Effector memory CD4-positive, alpha-beta T cell (primary cell): ENCODE measurements around the gene MAX.

ENCODE experiments used
- DNase-seq, 3 donors: peaks; one replicate each; pipeline ENCODE4 v3.0.0-alpha.2; 2020
- H3K27ac ChIP-seq: 2 replicates; pipeline ENCODE4 v1.7.0; 2013; ENCODE audit warnings: mild to moderate bottlenecking, low read length, moderate library complexity; ENCODE audit not compliant: insufficient read depth, poor library complexity, severe bottlenecking
- H3K27me3 ChIP-seq: replicated peaks from 2 replicates; pipeline ENCODE4 v1.7.0; 2013; ENCODE audit warnings: mild to moderate bottlenecking, low read length; ENCODE audit not compliant: insufficient read depth, control insufficient read depth, poor library complexity, severe bottlenecking
- H3K36me3 ChIP-seq: 2 replicates; pipeline ENCODE4 v1.7.0; 2013; ENCODE audit warnings: mild to moderate bottlenecking, low read length, moderate library complexity; ENCODE audit not compliant: control insufficient read depth, insufficient read depth
- H3K4me1 ChIP-seq: 2 replicates; pipeline ENCODE4 v1.7.0; 2013; ENCODE audit warnings: low read length, mild to moderate bottlenecking; ENCODE audit not compliant: control insufficient read depth, insufficient read depth, poor library complexity, severe bottlenecking
- H3K4me3 ChIP-seq: 2 replicates; pipeline ENCODE4 v1.7.0; 2013; ENCODE audit warnings: low read length, low read depth, mild to moderate bottlenecking; ENCODE audit not compliant: insufficient read depth, poor library complexity, severe bottlenecking
- H3K9me3 ChIP-seq: 2 replicates; pipeline ENCODE4 v1.7.0; 2013; ENCODE audit warnings: mild to moderate bottlenecking, low read length, moderate library complexity; ENCODE audit not compliant: control insufficient read depth

MAX gene

GRCh38 chr14:65074449-65075150, 27.7 kb downstream of the MAX start:
- DNase-seq: no peak
- Histone ChIP-seq H3K4me1 (peaks cover 8% of the 10 kb centered on the region), H3K9me3 (no peaks in the 10 kb centered on the region), H3K27ac (no peak overlapping the region), H3K36me3 (peaks cover 59% of the 10 kb centered on the region), H3K27me3 (no peaks in the 10 kb centered on the region), H3K4me3 (no peak overlapping the region)

- no peak for DNase-seq
- no peaks in the 10 kb centered on the region for H3K27me3 ChIP-seq
- H3K4me1 ChIP-seq: peaks cover 3% of the 10 kb centered on the region
- peaks cover 60% of the 10 kb centered on the region for H3K36me3 ChIP-seq
- no peak overlapping the region for H3K4me3 ChIP-seq
- H3K27ac ChIP-seq: no peak overlapping the region
- H3K9me3 ChIP-seq: no peaks in the 10 kb centered on the region
Observed at GRCh38 chr14:65073605-65074201, 28.6 kb downstream of the MAX start.

DNA sequence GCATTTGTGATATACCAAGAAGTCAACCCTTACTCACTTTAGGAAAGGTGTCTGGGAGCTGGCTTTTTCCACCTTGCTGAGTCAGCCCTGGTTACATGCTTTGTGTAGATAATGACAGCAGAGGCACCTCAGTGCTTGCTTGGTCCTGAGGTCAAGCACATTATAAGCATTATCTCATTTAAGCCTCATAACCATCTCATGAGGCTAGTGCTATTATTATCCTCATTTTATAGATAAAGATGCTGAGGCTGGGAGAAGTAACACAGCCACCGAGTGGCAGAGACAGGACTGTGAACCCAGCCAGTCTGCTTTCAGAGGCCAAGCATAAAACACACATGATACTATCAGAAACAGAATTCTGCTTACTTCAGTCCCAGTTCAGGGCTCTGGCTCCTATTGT, 29.4 kb downstream of the MAX start:
- no peaks in the 10 kb centered on the region for H3K9me3 ChIP-seq
- peaks cover 60% of the 10 kb centered on the region for H3K36me3 ChIP-seq
- no peak overlapping the region for H3K27ac ChIP-seq
- peaks cover 3% of the 10 kb centered on the region for H3K4me1 ChIP-seq
- DNase-seq: no peak
- no peaks in the 10 kb centered on the region for H3K27me3 ChIP-seq
- H3K4me3 ChIP-seq: no peak overlapping the region

DNA sequence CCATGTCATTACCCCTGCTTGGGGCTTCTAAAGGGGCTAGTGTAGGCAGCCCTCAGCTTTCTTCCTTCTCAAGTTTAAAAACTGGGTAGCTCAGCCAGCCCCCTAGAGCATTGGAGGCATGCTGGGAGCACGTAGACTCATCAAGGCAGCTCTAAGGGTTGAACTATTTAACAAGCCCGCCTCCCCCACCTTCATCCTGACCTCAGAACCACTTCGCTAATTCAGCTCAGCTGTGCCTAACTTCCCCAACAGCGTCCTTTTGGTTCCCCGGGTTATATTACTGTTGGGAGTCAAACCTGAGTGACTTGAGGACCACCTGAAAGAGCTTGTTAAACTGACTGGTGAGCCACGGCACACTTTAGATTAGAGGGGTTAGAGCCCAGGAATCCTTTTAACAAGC, 30.1 kb downstream of the MAX start:
- Histone ChIP-seq H3K27me3 (no peaks in the 10 kb centered on the region), H3K27ac (no peak overlapping the region), H3K36me3 (peaks cover 53% of the 10 kb centered on the region), H3K4me1 (peaks cover 3% of the 10 kb centered on the region), H3K9me3 (no peaks in the 10 kb centered on the region), H3K4me3 (no peak overlapping the region)
- DNase-seq: no peak

- peaks cover 47% of the 10 kb centered on the region for H3K36me3 ChIP-seq
Observed at GRCh38 chr14:65071544-65071943, 30.8 kb downstream of the MAX start.

DNA sequence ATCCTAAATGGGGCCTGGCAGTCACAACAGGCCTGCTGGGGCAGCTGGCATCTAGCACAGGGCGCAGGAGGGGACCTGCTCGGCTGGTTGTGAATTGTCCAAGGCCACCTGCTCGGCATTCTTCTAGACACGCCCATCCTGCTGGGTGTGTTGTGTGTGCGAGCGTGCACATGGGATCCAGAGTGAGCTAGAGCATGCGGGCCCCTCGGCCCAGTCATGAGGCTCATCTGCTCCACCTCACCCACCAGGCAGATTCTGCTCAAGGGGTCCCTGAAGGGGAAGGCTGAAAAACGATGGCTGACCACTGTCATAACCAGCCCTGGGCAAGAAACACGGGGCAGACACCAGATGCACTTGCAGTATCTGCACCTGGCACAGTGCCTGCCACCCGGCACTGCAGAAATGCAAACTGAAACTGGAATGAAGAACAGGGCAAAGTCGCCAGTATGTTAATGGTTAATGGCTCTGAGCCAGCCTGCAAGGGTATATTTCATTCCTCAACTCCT, 31.8 kb downstream of the MAX start:
- Histone ChIP-seq H3K27me3 (no peaks in the 10 kb centered on the region), H3K36me3 (peaks cover 36% of the 10 kb centered on the region), H3K4me3 (no peak overlapping the region), H3K27ac (no peak overlapping the region), H3K4me1 (peaks cover 3% of the 10 kb centered on the region), H3K9me3 (no peaks in the 10 kb centered on the region)
- no peak for DNase-seq

More at GRCh38 chr14:65071544-65071943, 30.8 kb downstream of the MAX start:
- Histone ChIP-seq H3K27me3 (no peaks in the 10 kb centered on the region), H3K9me3 (no peaks in the 10 kb centered on the region), H3K4me1 (peaks cover 3% of the 10 kb centered on the region), H3K27ac (no peak overlapping the region), H3K4me3 (no peak overlapping the region)
- DNase-seq: no peak

DNA sequence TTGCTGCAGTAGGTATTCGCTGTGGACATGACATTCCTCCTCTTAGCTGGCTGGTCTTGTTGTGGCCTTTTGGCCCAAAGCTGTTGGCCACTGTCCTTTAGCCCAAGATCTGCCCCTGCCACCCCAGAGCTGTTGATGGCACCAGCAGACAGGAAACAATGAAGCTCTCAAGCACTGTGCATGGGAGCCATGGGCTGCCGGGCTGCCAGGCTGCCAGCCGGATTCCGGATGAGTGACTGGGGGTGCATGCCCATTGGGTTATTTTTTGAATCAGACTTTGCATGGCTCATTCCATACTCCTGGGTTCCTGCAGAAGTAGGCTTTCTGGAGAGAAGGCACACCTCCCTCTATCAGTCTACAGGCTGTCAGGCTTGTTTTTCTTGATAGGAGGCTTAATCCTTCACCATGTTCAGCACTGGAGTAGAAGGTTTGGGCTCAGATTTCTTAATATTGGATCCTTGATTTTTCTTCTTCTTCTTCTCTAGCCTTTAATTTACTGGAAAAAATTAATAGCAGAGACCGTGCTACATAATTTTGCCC, 32.4 kb downstream of the MAX start:
- Histone ChIP-seq H3K36me3 (peaks cover 31% of the 10 kb centered on the region), H3K9me3 (no peaks in the 10 kb centered on the region), H3K27me3 (no peaks in the 10 kb centered on the region), H3K4me1 (peaks cover 1% of the 10 kb centered on the region), H3K27ac (no peak overlapping the region), H3K4me3 (no peak overlapping the region)
- no peak for DNase-seq

GRCh38 chr14:65065719-65066118, 36.6 kb downstream of the MAX start:
- DNase-seq: no peak
- H3K36me3 ChIP-seq: peaks cover 39% of the 10 kb centered on the region

DNA sequence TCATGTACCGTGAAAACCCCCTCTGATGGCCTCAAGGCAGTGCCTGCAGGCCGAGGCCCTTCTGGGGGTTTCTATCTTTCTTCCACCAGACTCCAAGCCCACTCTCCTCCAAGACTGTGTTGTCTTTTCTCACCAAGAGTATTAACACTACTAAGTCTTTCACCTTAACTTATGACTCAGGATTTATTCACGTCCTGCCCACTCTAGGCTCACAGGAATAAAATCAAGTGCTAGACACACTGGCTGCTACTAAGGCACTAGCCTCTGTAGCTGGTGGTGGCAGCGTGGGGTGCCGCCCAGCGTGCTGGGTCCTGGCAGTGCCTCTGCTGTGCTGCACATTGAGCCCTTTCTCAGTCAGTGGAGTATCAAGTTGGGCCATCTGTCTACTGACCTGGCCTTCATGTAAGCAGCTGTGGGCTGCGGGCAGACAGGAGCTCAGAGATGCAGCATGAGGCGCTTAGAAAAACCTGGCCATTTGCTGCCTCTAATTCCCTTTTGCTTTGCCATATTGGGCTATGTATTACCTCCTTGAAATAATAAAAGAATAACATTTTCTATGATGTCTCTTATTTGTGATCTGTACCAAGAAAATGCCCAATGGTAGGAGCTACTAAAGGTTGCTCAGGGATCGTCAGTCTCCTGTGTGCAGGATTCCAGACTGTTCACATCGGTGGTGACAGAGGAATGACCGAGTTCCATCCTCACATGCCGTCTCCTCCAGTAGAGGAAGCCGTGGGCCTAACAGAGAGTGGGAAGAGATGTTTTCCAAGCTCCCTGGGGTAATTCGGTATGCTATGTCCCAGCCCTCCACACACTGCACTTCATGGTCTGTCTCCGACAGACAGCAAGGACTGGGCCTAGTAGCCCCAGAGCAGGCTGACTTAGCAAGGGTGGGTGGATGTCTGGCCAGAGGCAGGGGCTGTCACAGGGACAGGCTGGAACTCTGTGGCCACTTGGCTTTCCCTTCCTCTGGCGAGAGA, 39.9 kb downstream of the MAX start:
- no peak overlapping the region for H3K4me3 ChIP-seq
- H3K36me3 ChIP-seq: peaks cover 28% of the 10 kb centered on the region
- no peaks in the 10 kb centered on the region for H3K27me3 ChIP-seq
- H3K27ac ChIP-seq: no peak overlapping the region
- no peaks in the 10 kb centered on the region for H3K9me3 ChIP-seq
- no peaks in the 10 kb centered on the region for H3K4me1 ChIP-seq
- DNase-seq: no peak

More at GRCh38 chr14:65065719-65066118, 36.6 kb downstream of the MAX start:
- H3K27me3 ChIP-seq: no peaks in the 10 kb centered on the region
- no peak overlapping the region for H3K27ac ChIP-seq
- H3K4me1 ChIP-seq: no peaks in the 10 kb centered on the region
- H3K9me3 ChIP-seq: no peaks in the 10 kb centered on the region
- H3K4me3 ChIP-seq: no peak overlapping the region
